ENCODE measurements around the gene ACBD6.

ACBD6 gene

DNA sequence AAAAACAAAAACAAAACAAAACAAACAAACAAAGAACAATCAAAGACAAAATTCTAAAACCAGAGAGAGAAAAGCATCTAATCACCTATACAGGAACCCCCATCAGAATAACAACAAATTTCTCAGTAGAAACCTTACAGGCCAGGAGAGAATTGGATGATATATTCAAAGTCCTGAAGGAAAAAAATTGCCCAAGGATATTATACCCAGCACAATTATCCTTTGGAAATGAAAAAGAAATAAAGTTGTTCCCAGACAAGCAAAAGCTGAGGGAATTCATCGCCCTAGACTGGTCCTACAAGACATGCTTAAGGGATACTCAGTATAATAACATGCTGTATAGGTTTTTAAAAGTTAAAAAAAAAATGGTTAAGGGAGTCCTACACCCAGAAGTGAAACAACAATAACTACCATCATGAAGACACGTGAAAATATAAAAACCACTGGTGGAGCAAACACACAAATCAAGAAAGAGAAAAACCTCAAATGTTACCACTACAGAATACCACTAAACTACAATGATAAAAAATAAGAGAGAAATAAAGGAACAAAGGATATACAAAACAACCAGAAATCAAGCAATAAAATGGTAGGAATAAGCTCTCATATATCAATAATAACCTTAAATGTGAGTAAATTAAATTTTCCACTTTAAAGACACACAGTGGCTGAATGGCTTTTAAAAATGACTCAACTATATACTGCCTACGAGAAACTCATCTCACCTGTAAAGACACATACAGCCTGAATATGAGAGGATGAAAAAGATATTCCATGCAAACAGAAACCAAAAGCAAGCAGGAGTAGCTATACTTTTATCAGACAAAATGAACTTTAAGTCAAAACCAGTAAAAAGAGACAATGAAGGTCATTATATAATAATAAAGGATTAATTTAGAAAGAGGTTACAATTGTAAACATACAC, 121.9 kb downstream of the ACBD6 start:
- no peaks in the 10 kb centered on the region for H3F3A ChIP-seq (ENCODE audit: insufficient read depth, low read length)
- H3K9me2 ChIP-seq (ENCODE audit: low read depth, low read length) = no peaks in the 10 kb centered on the region
- TF ChIP-seq EZH2 (IDR thresholded peaks at IDR 0.05; ENCODE audit: borderline replicate concordance, low read length) = no peak
- TF ChIP-seq, protein P1, sequence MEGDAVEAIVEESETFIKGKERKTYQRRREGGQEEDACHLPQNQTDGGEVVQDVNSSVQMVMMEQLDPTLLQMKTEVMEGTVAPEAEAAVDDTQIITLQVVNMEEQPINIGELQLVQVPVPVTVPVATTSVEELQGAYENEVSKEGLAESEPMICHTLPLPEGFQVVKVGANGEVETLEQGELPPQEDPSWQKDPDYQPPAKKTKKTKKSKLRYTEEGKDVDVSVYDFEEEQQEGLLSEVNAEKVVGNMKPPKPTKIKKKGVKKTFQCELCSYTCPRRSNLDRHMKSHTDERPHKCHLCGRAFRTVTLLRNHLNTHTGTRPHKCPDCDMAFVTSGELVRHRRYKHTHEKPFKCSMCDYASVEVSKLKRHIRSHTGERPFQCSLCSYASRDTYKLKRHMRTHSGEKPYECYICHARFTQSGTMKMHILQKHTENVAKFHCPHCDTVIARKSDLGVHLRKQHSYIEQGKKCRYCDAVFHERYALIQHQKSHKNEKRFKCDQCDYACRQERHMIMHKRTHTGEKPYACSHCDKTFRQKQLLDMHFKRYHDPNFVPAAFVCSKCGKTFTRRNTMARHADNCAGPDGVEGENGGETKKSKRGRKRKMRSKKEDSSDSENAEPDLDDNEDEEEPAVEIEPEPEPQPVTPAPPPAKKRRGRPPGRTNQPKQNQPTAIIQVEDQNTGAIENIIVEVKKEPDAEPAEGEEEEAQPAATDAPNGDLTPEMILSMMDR (IDR thresholded peaks at IDR 0.05; ENCODE audit: low read length) = no peak
- no peaks in the 10 kb centered on the region; the same call in 1 of the 2 replicates for H3K79me2 ChIP-seq (ENCODE audit: insufficient read depth, low read length)
- H3K27me3 ChIP-seq (ENCODE audit: insufficient read depth, low read length) = no peaks in the 10 kb centered on the region
- H4K20me1 ChIP-seq (ENCODE audit: insufficient read depth, low read length) = no peaks in the 10 kb centered on the region
- no peak overlapping the region for H3K4me2 ChIP-seq (ENCODE audit: low read length)
- no peaks in the 10 kb centered on the region for H3K4me1 ChIP-seq (ENCODE audit: insufficient read depth, low read length, severe bottlenecking)
- H3K9ac ChIP-seq (ENCODE audit: low read length) = no peak overlapping the region
- no peak overlapping the region for H2AFZ ChIP-seq (ENCODE audit: low read length)
- no peak overlapping the region for H3K4me3 ChIP-seq (ENCODE audit: low read depth, low read length, poor library complexity, severe bottlenecking)
- no peaks in the 10 kb centered on the region for H3K36me3 ChIP-seq (ENCODE audit: insufficient read depth, low read length)
- H3K27ac ChIP-seq (ENCODE audit: low read depth, low read length, poor library complexity, severe bottlenecking) = no peak overlapping the region
- peaks cover 31% of the 10 kb centered on the region for H3K9me3 ChIP-seq (ENCODE audit: low read length)

- Histone ChIP-seq H3F3A (ENCODE audit: insufficient read depth, low read length) (no peaks in the 10 kb centered on the region), H3K79me2 (ENCODE audit: insufficient read depth, low read length) (peaks cover 3% of the 10 kb centered on the region; the same call in 1 of the 2 replicates), H3K9me3 (ENCODE audit: low read length) (peaks cover 19% of the 10 kb centered on the region; the same call in 1 of the 2 replicates), H3K4me2 (ENCODE audit: low read length) (no peak overlapping the region), H4K20me1 (ENCODE audit: insufficient read depth, low read length) (no peaks in the 10 kb centered on the region), H3K9me2 (ENCODE audit: low read depth, low read length) (no peaks in the 10 kb centered on the region), H3K36me3 (ENCODE audit: insufficient read depth, low read length) (no peaks in the 10 kb centered on the region), H3K4me1 (ENCODE audit: insufficient read depth, low read length, severe bottlenecking) (no peaks in the 10 kb centered on the region), H3K27me3 (ENCODE audit: insufficient read depth, low read length) (no peaks in the 10 kb centered on the region), H3K9ac (ENCODE audit: low read length) (no peak overlapping the region), H3K4me3 (ENCODE audit: low read depth, low read length, poor library complexity, severe bottlenecking) (no peak overlapping the region), H3K27ac (ENCODE audit: low read depth, low read length, poor library complexity, severe bottlenecking) (no peak overlapping the region), H2AFZ (ENCODE audit: low read length) (no peak overlapping the region)
- TF ChIP-seq EZH2 (IDR thresholded peaks at IDR 0.05; ENCODE audit: borderline replicate concordance, low read length) = no peak
- TF ChIP-seq, protein P1 (IDR thresholded peaks at IDR 0.05; ENCODE audit: low read length) = no peak
Observed at GRCh38 chr1:180376800-180377199, 125.6 kb downstream of the ACBD6 start.

DNA sequence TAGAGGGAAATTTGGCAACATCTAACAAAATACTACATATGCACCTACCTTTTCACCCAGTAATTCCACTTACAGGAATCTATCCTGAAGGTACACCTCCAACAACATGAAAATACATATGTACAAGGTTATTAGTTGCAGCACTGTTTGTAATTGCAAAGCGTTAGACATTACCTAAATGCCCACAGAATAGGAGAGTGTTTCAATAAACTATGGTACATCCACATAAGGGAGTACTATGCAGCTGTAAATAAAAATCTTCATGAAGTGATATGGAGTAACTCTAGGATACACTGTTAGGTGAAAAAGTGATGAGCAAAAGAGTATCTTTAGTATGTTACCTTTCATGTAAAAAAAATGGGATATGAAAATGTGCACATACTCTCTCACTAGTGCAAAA, 126.1 kb downstream of the ACBD6 start:
- H2AFZ ChIP-seq (ENCODE audit: low read length) = no peak overlapping the region
- TF ChIP-seq, protein P1 (IDR thresholded peaks at IDR 0.05; ENCODE audit: low read length) = no peak
- no peak for TF ChIP-seq EZH2 (IDR thresholded peaks at IDR 0.05; ENCODE audit: borderline replicate concordance, low read length)
- H3K4me1 ChIP-seq (ENCODE audit: insufficient read depth, low read length, severe bottlenecking) = no peaks in the 10 kb centered on the region
- no peaks in the 10 kb centered on the region for H3K27me3 ChIP-seq (ENCODE audit: insufficient read depth, low read length)
- H3K9me3 ChIP-seq (ENCODE audit: low read length) = peaks cover 19% of the 10 kb centered on the region; the same call in 1 of the 2 replicates
- H3K79me2 ChIP-seq (ENCODE audit: insufficient read depth, low read length) = peaks cover 3% of the 10 kb centered on the region; the same call in 1 of the 2 replicates
- H3F3A ChIP-seq (ENCODE audit: insufficient read depth, low read length) = no peaks in the 10 kb centered on the region
- no peak overlapping the region for H3K4me3 ChIP-seq (ENCODE audit: low read depth, low read length, poor library complexity, severe bottlenecking)
- no peak overlapping the region for H3K4me2 ChIP-seq (ENCODE audit: low read length)
- H3K27ac ChIP-seq (ENCODE audit: low read depth, low read length, poor library complexity, severe bottlenecking) = no peak overlapping the region
- H3K9me2 ChIP-seq (ENCODE audit: low read depth, low read length) = no peaks in the 10 kb centered on the region
- no peaks in the 10 kb centered on the region for H3K36me3 ChIP-seq (ENCODE audit: insufficient read depth, low read length)
- no peaks in the 10 kb centered on the region for H4K20me1 ChIP-seq (ENCODE audit: insufficient read depth, low read length)
- no peak overlapping the region for H3K9ac ChIP-seq (ENCODE audit: low read length)
